Measurements from ENCODE around the gene GPC6.

The GPC6 gene

GRCh38 chr13:93460005-93460404, 233.4 kb downstream of the GPC6 start:
- Mint-ChIP-seq H3K9me3 (no peaks in the 10 kb centered on the region), H3K27ac (no peak overlapping the region), H3K4me3 (no peak overlapping the region), H3K36me3 (ENCODE audit: low read depth) (peaks cover 12% of the 10 kb centered on the region), H3K4me1 (peaks cover 35% of the 10 kb centered on the region), H3K27me3 (ENCODE audit: low read depth, poor library complexity) (no peaks in the 10 kb centered on the region)
- no peak for TF ChIP-seq CTCF (IDR thresholded peaks at IDR 0.05)
- DNase-seq = no peak

GRCh38 chr13:93462151-93462550, 235.5 kb downstream of the GPC6 start:
- no peak overlapping the region for H3K4me3 Mint-ChIP-seq
- TF ChIP-seq CTCF (IDR thresholded peaks at IDR 0.05) = no peak
- no peaks in the 10 kb centered on the region for H3K27me3 Mint-ChIP-seq (ENCODE audit: low read depth, poor library complexity)
- no peak overlapping the region for H3K27ac Mint-ChIP-seq
- peaks cover 22% of the 10 kb centered on the region for H3K4me1 Mint-ChIP-seq
- no peaks in the 10 kb centered on the region for H3K9me3 Mint-ChIP-seq
- H3K36me3 Mint-ChIP-seq (ENCODE audit: low read depth) = peaks cover 12% of the 10 kb centered on the region
- no peak for DNase-seq

- Mint-ChIP-seq H3K4me1 (peaks cover 13% of the 10 kb centered on the region), H3K9me3 (peaks cover 24% of the 10 kb centered on the region), H3K27ac (no peak overlapping the region), H3K27me3 (ENCODE audit: low read depth, poor library complexity) (no peaks in the 10 kb centered on the region), H3K4me3 (no peak overlapping the region), H3K36me3 (ENCODE audit: low read depth) (peaks cover 31% of the 10 kb centered on the region)
- no peak for DNase-seq
- no peak for TF ChIP-seq CTCF (IDR thresholded peaks at IDR 0.05)
Measured at GRCh38 chr13:93466502-93467036, 240.0 kb downstream of the GPC6 start.

- peaks cover 37% of the 10 kb centered on the region for H3K36me3 Mint-ChIP-seq (ENCODE audit: low read depth)
- peaks cover 24% of the 10 kb centered on the region for H3K9me3 Mint-ChIP-seq
- DNase-seq = no peak
- no peak for TF ChIP-seq CTCF (IDR thresholded peaks at IDR 0.05)
- H3K27me3 Mint-ChIP-seq (ENCODE audit: low read depth, poor library complexity) = no peaks in the 10 kb centered on the region
- H3K27ac Mint-ChIP-seq = no peak overlapping the region
- no peak overlapping the region for H3K4me3 Mint-ChIP-seq
- H3K4me1 Mint-ChIP-seq = peaks cover 13% of the 10 kb centered on the region
Measured at GRCh38 chr13:93467175-93467574, 240.6 kb downstream of the GPC6 start.

GRCh38 chr13:93468433-93468832, 241.8 kb downstream of the GPC6 start:
- TF ChIP-seq CTCF (IDR thresholded peaks at IDR 0.05) = no peak
- DNase-seq = no peak
- Mint-ChIP-seq H3K36me3 (ENCODE audit: low read depth) (peaks cover 38% of the 10 kb centered on the region), H3K27me3 (ENCODE audit: low read depth, poor library complexity) (no peaks in the 10 kb centered on the region), H3K27ac (no peak overlapping the region), H3K9me3 (peaks cover 24% of the 10 kb centered on the region), H3K4me3 (no peak overlapping the region), H3K4me1 (peaks cover 5% of the 10 kb centered on the region)

GRCh38 chr13:93472296-93472695, 245.7 kb downstream of the GPC6 start:
- TF ChIP-seq CTCF (IDR thresholded peaks at IDR 0.05) = no peak
- Mint-ChIP-seq H3K36me3 (ENCODE audit: low read depth) (peaks cover 26% of the 10 kb centered on the region), H3K27ac (peak overlapping the region; percentile 81), H3K4me3 (no peak overlapping the region), H3K4me1 (peaks cover 12% of the 10 kb centered on the region), H3K27me3 (ENCODE audit: low read depth, poor library complexity) (no peaks in the 10 kb centered on the region), H3K9me3 (peaks cover 24% of the 10 kb centered on the region)
- DNase-seq = no peak

Data from nephron progenitor cell (in vitro differentiated cells).